HCT116 (cell line): ENCODE measurements around the gene MINDY4B. TPM values are rescaled to one million over a fixed set of nuclear protein-coding genes. Genes with fewer than 3 reads are reported as not detected.

ENCODE experiments used
- ATAC-seq: fragments of 200-7000 bp; cut with Tn5 transposase; 2 replicates; pipeline ENCODE4 v1.9.1; 2020; ENCODE audit warnings: mild to moderate bottlenecking, moderate library complexity
- BruUV-seq: library from RNA; stranded (reverse); fragments of 400-500 nt; replicated peaks from 2 replicates; lab custom pipeline; 2021; lab: Mats Ljungman, UMichigan
- CTCF ChIA-PET: fragments of 300-600 bp; sonication (Branson Sonifier 250); formaldehyde crosslinking; loops from one replicate; lab custom pipeline; 2021; ENCODE audit warnings: antibody characterized with exemption; lab: Charles Lee
- POLR2A ChIA-PET: fragments of 300-600, 350-600 bp; sonication (Branson Sonifier 250); formaldehyde crosslinking; loops from one replicate; lab custom pipeline; 2021; ENCODE audit warnings: antibody characterized with exemption; lab: Charles Lee
- RAD21 ChIA-PET, 2 experiments: fragments of 300-600 bp; sonication (Branson Sonifier 250); formaldehyde crosslinking; loops; one replicate each; lab custom pipeline; 2023; ENCODE audit warnings: low total read pairs in 2 of 2; ENCODE audit not compliant: uncharacterized antibody in 2 of 2, unreplicated experiment in 2 of 2, low non-redundant PET in 1 of 2; lab: Charles Lee
- DNase-seq: peaks from one replicate; pipeline ENCODE4 v3.0.0-alpha.2; 2010; ENCODE audit warnings: low read depth, low spot score
- H2AFZ ChIP-seq: fragments of 200-600 bp; shearing (Covaris generic), sonication (generic); 2 replicates; pipeline ENCODE4 v1.6.1; 2017; ENCODE audit warnings: low read depth, mixed run types, mixed read lengths, antibody characterized with exemption, low read length; ENCODE audit not compliant: poor library complexity, severe bottlenecking
- H3K27ac ChIP-seq: 2 replicates; pipeline ENCODE4 v1.5.1; 2012; ENCODE audit warnings: low read depth, low read length
- H3K27me3 ChIP-seq: fragments of 200-600 bp; sonication (generic); 2 replicates; pipeline ENCODE4 v1.6.1; 2016; ENCODE audit warnings: mixed run types, low read length, mixed read lengths; ENCODE audit not compliant: insufficient read depth
- H3K36me3 ChIP-seq, 2 experiments: fragments of 200-500 bp in 1 of 2; fragments of 200-600 bp in 1 of 2; sonication (Bioruptor generic) in 1 of 2; sonication (generic) in 1 of 2; 2 replicates each; pipeline versions ENCODE4 v1.5.1 to v1.6.1; 2014 to 2016; ENCODE audit warnings: low read length in 2 of 2, inconsistent platforms in 1 of 2, mixed read lengths in 1 of 2, mixed run types in 1 of 2; ENCODE audit not compliant: insufficient read depth in 2 of 2, control insufficient read depth in 1 of 2
- H3K4me1 ChIP-seq, 2 experiments: fragments of 200-600 bp in 1 of 2; sonication (generic) in 1 of 2; 2 replicates each; pipeline versions ENCODE4 v1.5.1 to v1.6.1; 2012 to 2017; ENCODE audit warnings: low read length in 2 of 2, inconsistent platforms in 1 of 2, mild to moderate bottlenecking in 1 of 2, mixed read lengths in 1 of 2, mixed run types in 1 of 2, moderate library complexity in 1 of 2; ENCODE audit not compliant: insufficient read depth in 2 of 2, control insufficient read depth in 1 of 2
- H3K4me2 ChIP-seq: fragments of 200-600 bp; sonication (generic); 2 replicates; pipeline ENCODE4 v1.6.1; 2017; ENCODE audit warnings: mixed run types, low read length, mixed read lengths
- H3K4me3 ChIP-seq, 2 experiments: fragments of 200-600 bp in 1 of 2; sonication (generic) in 1 of 2; replicated peaks in 1 of 2; 2 replicates each; pipeline ENCODE4 v1.5.1; 2011 to 2016; ENCODE audit warnings: low read length in 2 of 2, control low read depth in 1 of 2, low read depth in 1 of 2, mild to moderate bottlenecking in 1 of 2, mixed read lengths in 1 of 2, mixed run types in 1 of 2
- H3K79me2 ChIP-seq: fragments of 200-600 bp; sonication (generic); 2 replicates; pipeline ENCODE4 v1.6.1; 2017; ENCODE audit warnings: mild to moderate bottlenecking, mixed run types, low read length, moderate library complexity, mixed read lengths; ENCODE audit not compliant: insufficient read depth
- H3K9ac ChIP-seq: fragments of 200-600 bp; sonication (generic); 2 replicates; pipeline ENCODE4 v1.6.1; 2016; ENCODE audit warnings: low read length, mixed read lengths
- H3K9me2 ChIP-seq: fragments of 200-600 bp; sonication (generic), shearing (Covaris generic); 2 replicates; pipeline ENCODE4 v1.6.1; 2017; ENCODE audit warnings: mixed run types, mild to moderate bottlenecking, moderate library complexity; ENCODE audit not compliant: insufficient read depth
- H3K9me3 ChIP-seq, 2 experiments: fragments of 200-500 bp in 1 of 2; fragments of 200-600 bp in 1 of 2; sonication (Bioruptor generic) in 1 of 2; sonication (generic) in 1 of 2; 2 replicates each; pipeline ENCODE4 v1.6.1; 2014 to 2017; ENCODE audit warnings: low read length in 2 of 2, mixed read lengths in 2 of 2, inconsistent platforms in 1 of 2, low read depth in 1 of 2, mild to moderate bottlenecking in 1 of 2, mixed run types in 1 of 2, moderate library complexity in 1 of 2; ENCODE audit not compliant: control insufficient read depth in 1 of 2, insufficient read depth in 1 of 2
- H4K20me1 ChIP-seq: fragments of 200-600 bp; sonication (generic), shearing (Covaris generic); 2 replicates; pipeline ENCODE4 v1.6.1; 2017; ENCODE audit warnings: mixed run types, mild to moderate bottlenecking, moderate library complexity; ENCODE audit not compliant: insufficient read depth
- CBX3 ChIP-seq: IDR thresholded peaks from 2 replicates; pipeline ENCODE4 v1.6.1; 2012; ENCODE audit warnings: low read depth
- CEBPB ChIP-seq: IDR thresholded peaks from 2 replicates; pipeline ENCODE4 v1.6.1; 2012; ENCODE audit warnings: low read depth
- EGR1 ChIP-seq: IDR thresholded peaks from 2 replicates; pipeline ENCODE4 v1.6.1; 2012; ENCODE audit warnings: low read depth
- EZH2 ChIP-seq: fragments of 200-600 bp; sonication (generic); IDR thresholded peaks from 2 replicates; pipeline ENCODE4 v1.6.1; 2017; ENCODE audit warnings: antibody characterized with exemption, mixed run types
- JUND ChIP-seq: IDR thresholded peaks from 2 replicates; pipeline ENCODE4 v1.6.1; 2012
- POLR2AphosphoS5 ChIP-seq: IDR thresholded peaks from 2 replicates; pipeline ENCODE4 v1.6.1; 2011; ENCODE audit warnings: mild to moderate bottlenecking, low read depth, low read length, moderate library complexity
- SIN3A ChIP-seq: IDR thresholded peaks from 2 replicates; pipeline ENCODE4 v1.6.1; 2012; ENCODE audit warnings: low read depth
- SP1 ChIP-seq: IDR thresholded peaks from 2 replicates; pipeline ENCODE4 v1.6.1; 2012; ENCODE audit warnings: low read depth
- SRF ChIP-seq: IDR thresholded peaks from 2 replicates; pipeline ENCODE4 v1.6.1; 2012; ENCODE audit warnings: low read depth
- TCF7L2 ChIP-seq: IDR thresholded peaks from 2 replicates; pipeline ENCODE4 v1.7.0; 2011; ENCODE audit warnings: borderline replicate concordance, inconsistent platforms; ENCODE audit not compliant: insufficient read depth, insufficient read length; ENCODE audit errors: extremely low read depth
- ZFX ChIP-seq: fragments of 450-650 bp; IDR thresholded peaks from 2 replicates; pipeline ENCODE4 v1.6.1; 2017
- ZNF274 ChIP-seq: fragments of 200-500 bp; sonication (Bioruptor generic); IDR thresholded peaks from 2 replicates; pipeline ENCODE4 v1.6.1; 2014; ENCODE audit warnings: mild to moderate bottlenecking, low read depth, low read length, inconsistent platforms
- intact Hi-C: fragments of 100-400 bp; cut with micrococcal nuclease; formaldehyde crosslinking; loops from 2 replicates; pipeline ENCODE4 v1.10.0; 2022
- total RNA-seq: library from RNA; stranded (reverse); gene quantifications from one replicate; pipeline ENCODE4 v1.2.1, GENCODE V29; 2021; ENCODE audit not compliant: unreplicated experiment
- TF ChIP-seq, protein P1 (sequence below): IDR thresholded peaks from 2 replicates; pipeline ENCODE4 v1.6.1; 2011; ENCODE audit warnings: mild to moderate bottlenecking, low read length, moderate library complexity; ENCODE audit not compliant: insufficient replicate concordance; ENCODE audit errors: extremely low read depth
- TF ChIP-seq, protein P2 (sequence below): IDR thresholded peaks from 2 replicates; pipeline ENCODE4 v1.6.1; 2012
- TF ChIP-seq, protein P3 (sequence below), 3 experiments: fragments of 200-600 bp in 1 of 3; sonication (generic) in 1 of 3; IDR thresholded peaks in 2 of 3; conservative IDR thresholded peaks in 1 of 3; 2 replicates each; pipeline ENCODE4 v1.5.1; 2012 to 2017; ENCODE audit warnings: low read depth in 2 of 3, low read length in 2 of 3, antibody characterized with exemption in 1 of 3, borderline replicate concordance in 1 of 3, control low read depth in 1 of 3, mild to moderate bottlenecking in 1 of 3, mixed read lengths in 1 of 3, mixed run types in 1 of 3, moderate library complexity in 1 of 3; ENCODE audit not compliant: insufficient read depth in 1 of 3

The MINDY4B gene
- total RNA-seq, 1 experiment from 2014 or later, result not detected

DNA sequence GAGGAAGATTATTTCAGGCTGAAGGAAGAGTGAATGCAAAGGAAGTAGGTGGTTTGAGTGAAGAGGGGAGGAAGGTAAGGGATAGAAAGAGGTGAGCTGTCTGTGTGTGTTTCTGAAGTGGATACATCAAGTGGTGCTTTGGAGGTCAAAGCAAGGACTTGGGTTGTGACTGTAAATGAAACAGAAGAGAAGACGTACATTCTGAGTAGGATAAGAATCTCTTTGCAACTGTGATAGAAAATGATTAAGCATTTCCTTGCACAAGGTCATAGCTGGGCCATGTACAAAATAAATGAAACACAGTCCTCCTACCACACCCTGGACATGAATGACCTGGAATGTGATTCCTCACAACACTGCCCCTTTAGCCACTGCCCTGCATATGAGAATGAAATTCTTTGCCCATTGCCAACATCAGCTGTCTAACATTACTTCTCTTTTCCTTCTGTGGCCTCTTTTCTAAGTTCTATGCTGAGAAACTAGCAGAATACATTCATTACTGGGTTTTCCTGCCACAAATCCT, 28.3 kb upstream of the MINDY4B start:
- no peaks in the 10 kb centered on the region for H3K27me3 ChIP-seq
- no peak overlapping the region for H2AFZ ChIP-seq
- ChIA-PET POLR2A (no interaction called here), CTCF (no interaction called here)
- ATAC-seq (no peak), DNase-seq (no peak)
- H3K27ac ChIP-seq, result no peak overlapping the region
- no peak overlapping the region for H3K4me2 ChIP-seq
- TF ChIP-seq, protein P1, sequence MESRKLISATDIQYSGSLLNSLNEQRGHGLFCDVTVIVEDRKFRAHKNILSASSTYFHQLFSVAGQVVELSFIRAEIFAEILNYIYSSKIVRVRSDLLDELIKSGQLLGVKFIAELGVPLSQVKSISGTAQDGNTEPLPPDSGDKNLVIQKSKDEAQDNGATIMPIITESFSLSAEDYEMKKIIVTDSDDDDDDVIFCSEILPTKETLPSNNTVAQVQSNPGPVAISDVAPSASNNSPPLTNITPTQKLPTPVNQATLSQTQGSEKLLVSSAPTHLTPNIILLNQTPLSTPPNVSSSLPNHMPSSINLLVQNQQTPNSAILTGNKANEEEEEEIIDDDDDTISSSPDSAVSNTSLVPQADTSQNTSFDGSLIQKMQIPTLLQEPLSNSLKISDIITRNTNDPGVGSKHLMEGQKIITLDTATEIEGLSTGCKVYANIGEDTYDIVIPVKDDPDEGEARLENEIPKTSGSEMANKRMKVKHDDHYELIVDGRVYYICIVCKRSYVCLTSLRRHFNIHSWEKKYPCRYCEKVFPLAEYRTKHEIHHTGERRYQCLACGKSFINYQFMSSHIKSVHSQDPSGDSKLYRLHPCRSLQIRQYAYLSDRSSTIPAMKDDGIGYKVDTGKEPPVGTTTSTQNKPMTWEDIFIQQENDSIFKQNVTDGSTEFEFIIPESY, result no peak
- TF ChIP-seq CBX3, result no peak
- TF ChIP-seq, all 23 proteins: peak for 0
- Histone ChIP-seq H3K79me2 (no peaks in the 10 kb centered on the region), H3K4me3 (no peak overlapping the region), H3K9me3 (no peaks in the 10 kb centered on the region), H3K9ac (no peak overlapping the region), H3K9me2 (no peaks in the 10 kb centered on the region), H4K20me1 (no peaks in the 10 kb centered on the region), H3K4me1 (no peaks in the 10 kb centered on the region), H3K36me3 (no peaks in the 10 kb centered on the region)
- RAD21 ChIA-PET, result no interaction called here
- intact Hi-C loops, result no loop called here
- no TSS peak for BruUV-seq

DNA sequence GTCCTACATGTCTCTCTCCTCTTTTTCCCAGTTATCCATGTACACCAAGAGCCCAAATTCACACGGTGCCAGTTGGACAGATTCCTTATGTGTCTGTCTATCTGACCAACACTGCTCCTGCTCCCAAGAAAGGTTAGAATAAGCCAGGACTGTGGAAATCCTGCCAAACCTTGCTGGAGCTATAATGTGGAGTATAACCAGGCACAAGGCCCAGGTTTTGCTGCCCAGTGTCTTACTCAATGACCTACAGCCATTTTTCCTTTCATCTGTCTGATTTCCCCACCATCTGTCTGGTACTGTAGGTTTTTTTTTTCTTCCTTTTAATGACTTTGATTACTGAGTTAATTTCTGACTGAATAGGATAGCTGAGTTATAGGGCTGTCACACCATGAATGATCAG, 26.5 kb upstream of the MINDY4B start:
- H3K9me3 ChIP-seq, result no peaks in the 10 kb centered on the region
- no peak overlapping the region for H3K4me3 ChIP-seq
- DNase-seq (no peak), ATAC-seq (no peak)
- ChIA-PET POLR2A (no interaction called here), RAD21 (no interaction called here), CTCF (no interaction called here)
- intact Hi-C loops, result no loop called here
- H3K36me3 ChIP-seq, result no peaks in the 10 kb centered on the region
- H3K4me1 ChIP-seq, result no peaks in the 10 kb centered on the region
- BruUV-seq, result no TSS peak
- no peak overlapping the region for H3K27ac ChIP-seq
- no peak overlapping the region for H2AFZ ChIP-seq
- no peak overlapping the region for H3K9ac ChIP-seq
- H3K4me2 ChIP-seq, result no peak overlapping the region
- H4K20me1 ChIP-seq, result no peaks in the 10 kb centered on the region
- H3K79me2 ChIP-seq, result no peaks in the 10 kb centered on the region
- H3K27me3 ChIP-seq, result no peaks in the 10 kb centered on the region
- no peaks in the 10 kb centered on the region for H3K9me2 ChIP-seq
- no peak for TF ChIP-seq ZFX
- no peak for TF ChIP-seq EZH2
- no peak for TF ChIP-seq CEBPB
- TF ChIP-seq, protein P2, sequence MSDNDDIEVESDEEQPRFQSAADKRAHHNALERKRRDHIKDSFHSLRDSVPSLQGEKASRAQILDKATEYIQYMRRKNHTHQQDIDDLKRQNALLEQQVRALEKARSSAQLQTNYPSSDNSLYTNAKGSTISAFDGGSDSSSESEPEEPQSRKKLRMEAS, result no peak
- TF ChIP-seq JUND, result no peak
- no peak for TF ChIP-seq EGR1
- no peak for TF ChIP-seq SP1
- TF ChIP-seq, protein P3, sequence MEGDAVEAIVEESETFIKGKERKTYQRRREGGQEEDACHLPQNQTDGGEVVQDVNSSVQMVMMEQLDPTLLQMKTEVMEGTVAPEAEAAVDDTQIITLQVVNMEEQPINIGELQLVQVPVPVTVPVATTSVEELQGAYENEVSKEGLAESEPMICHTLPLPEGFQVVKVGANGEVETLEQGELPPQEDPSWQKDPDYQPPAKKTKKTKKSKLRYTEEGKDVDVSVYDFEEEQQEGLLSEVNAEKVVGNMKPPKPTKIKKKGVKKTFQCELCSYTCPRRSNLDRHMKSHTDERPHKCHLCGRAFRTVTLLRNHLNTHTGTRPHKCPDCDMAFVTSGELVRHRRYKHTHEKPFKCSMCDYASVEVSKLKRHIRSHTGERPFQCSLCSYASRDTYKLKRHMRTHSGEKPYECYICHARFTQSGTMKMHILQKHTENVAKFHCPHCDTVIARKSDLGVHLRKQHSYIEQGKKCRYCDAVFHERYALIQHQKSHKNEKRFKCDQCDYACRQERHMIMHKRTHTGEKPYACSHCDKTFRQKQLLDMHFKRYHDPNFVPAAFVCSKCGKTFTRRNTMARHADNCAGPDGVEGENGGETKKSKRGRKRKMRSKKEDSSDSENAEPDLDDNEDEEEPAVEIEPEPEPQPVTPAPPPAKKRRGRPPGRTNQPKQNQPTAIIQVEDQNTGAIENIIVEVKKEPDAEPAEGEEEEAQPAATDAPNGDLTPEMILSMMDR (IDR thresholded peaks at IDR 0.05 in 2 of 3, conservative IDR thresholded peaks at IDR 0.05 in 1 of 3; ENCODE audit: borderline replicate concordance in 1 of 3, insufficient read depth in 1 of 3, low read depth in 2 of 3, low read length in 2 of 3), result no peak
- TF ChIP-seq TCF7L2, result no peak
- no peak for TF ChIP-seq SIN3A
- no peak for TF ChIP-seq CBX3
- no peak for TF ChIP-seq POLR2AphosphoS5
- no peak for TF ChIP-seq ZNF274
- no peak for TF ChIP-seq SRF
